ENCODE measurements around the gene FOXO1.
A peak's percentile ranks its signal among the peaks of the same experiment; 100 is the strongest.
"Not testable (repeated sequence)": the region's sequence is repeated elsewhere in the genome, so short reads cannot be mapped to it uniquely, and the experiment has no call there.

FOXO1 gene

GRCh38 chr13:40666045-40666932 lies at the start of gene FOXO1:
FOXO1 (minus strand) TSS chr13:40666641; CDS start chr13:40666212, 429 bp downstream.
- peak; percentile 92 for DNase-seq (ENCODE audit: low read depth)
- Histone ChIP-seq H3K4me3 (ENCODE audit: low read length) (peak within 1 kb of the TSS; percentile 81), H3K4me1 (ENCODE audit: control insufficient read depth, insufficient read depth, low read length) (peaks cover 28% of the 10 kb centered on the region), H3K27me3 (replicated peaks; ENCODE audit: control insufficient read depth, insufficient read depth, low read length) (no peaks in the 10 kb centered on the region), H3K36me3 (ENCODE audit: control insufficient read depth, insufficient read depth, low read length, severe bottlenecking) (no peaks in the 10 kb centered on the region), H3K9ac (ENCODE audit: low read length) (peak within 1 kb of the TSS; percentile 99), H3K9me3 (ENCODE audit: control insufficient read depth, low read length) (no peaks in the 10 kb centered on the region)

- not testable (repeated sequence) for H3K9ac ChIP-seq (ENCODE audit: low read length); H3K4me3 ChIP-seq (ENCODE audit: low read length); H3K9me3 ChIP-seq (ENCODE audit: control insufficient read depth, low read length); H3K27me3 ChIP-seq (replicated peaks; ENCODE audit: control insufficient read depth, insufficient read depth, low read length); DNase-seq (ENCODE audit: low read depth); H3K4me1 ChIP-seq (ENCODE audit: control insufficient read depth, insufficient read depth, low read length)
- peaks cover 22% of the 10 kb centered on the region for H3K36me3 ChIP-seq (ENCODE audit: control insufficient read depth, insufficient read depth, low read length, severe bottlenecking)
These were observed 48.0 kb upstream of the FOXO1 start for GRCh38 chr13:40714433-40714832.

GRCh38 chr13:40706439-40706838 lies 40.0 kb upstream of the FOXO1 start:
- DNase-seq (ENCODE audit: low read depth): no peak
- H3K4me1 ChIP-seq (ENCODE audit: control insufficient read depth, insufficient read depth, low read length): no peaks in the 10 kb centered on the region
- no peak overlapping the region for H3K4me3 ChIP-seq (ENCODE audit: low read length)
- no peak overlapping the region for H3K9ac ChIP-seq (ENCODE audit: low read length)
- no peaks in the 10 kb centered on the region for H3K36me3 ChIP-seq (ENCODE audit: control insufficient read depth, insufficient read depth, low read length, severe bottlenecking)
- peaks cover 2% of the 10 kb centered on the region for H3K9me3 ChIP-seq (ENCODE audit: control insufficient read depth, low read length)
- no peaks in the 10 kb centered on the region for H3K27me3 ChIP-seq (replicated peaks; ENCODE audit: control insufficient read depth, insufficient read depth, low read length)

GRCh38 chr13:40697711-40698110 lies 31.3 kb upstream of the FOXO1 start:
- Histone ChIP-seq H3K27me3 (replicated peaks; ENCODE audit: control insufficient read depth, insufficient read depth, low read length) (no peaks in the 10 kb centered on the region), H3K4me1 (ENCODE audit: control insufficient read depth, insufficient read depth, low read length) (no peaks in the 10 kb centered on the region), H3K9me3 (ENCODE audit: control insufficient read depth, low read length) (no peaks in the 10 kb centered on the region), H3K9ac (ENCODE audit: low read length) (no peak overlapping the region), H3K4me3 (ENCODE audit: low read length) (no peak overlapping the region), H3K36me3 (ENCODE audit: control insufficient read depth, insufficient read depth, low read length, severe bottlenecking) (no peaks in the 10 kb centered on the region)
- DNase-seq (ENCODE audit: low read depth): no peak

GRCh38 chr13:40694426-40694825 lies 28.0 kb upstream of the FOXO1 start:
- Histone ChIP-seq H3K9ac (ENCODE audit: low read length) (no peak overlapping the region), H3K9me3 (ENCODE audit: control insufficient read depth, low read length) (no peaks in the 10 kb centered on the region), H3K36me3 (ENCODE audit: control insufficient read depth, insufficient read depth, low read length, severe bottlenecking) (no peaks in the 10 kb centered on the region), H3K27me3 (replicated peaks; ENCODE audit: control insufficient read depth, insufficient read depth, low read length) (no peaks in the 10 kb centered on the region), H3K4me3 (ENCODE audit: low read length) (no peak overlapping the region), H3K4me1 (ENCODE audit: control insufficient read depth, insufficient read depth, low read length) (no peaks in the 10 kb centered on the region)
- DNase-seq (ENCODE audit: low read depth): no peak

GRCh38 chr13:40692946-40693345 lies 26.5 kb upstream of the FOXO1 start:
- H3K4me1 ChIP-seq (ENCODE audit: control insufficient read depth, insufficient read depth, low read length): no peaks in the 10 kb centered on the region
- H3K9me3 ChIP-seq (ENCODE audit: control insufficient read depth, low read length): no peaks in the 10 kb centered on the region
- H3K4me3 ChIP-seq (ENCODE audit: low read length): no peak overlapping the region
- no peak for DNase-seq (ENCODE audit: low read depth)
- no peaks in the 10 kb centered on the region for H3K36me3 ChIP-seq (ENCODE audit: control insufficient read depth, insufficient read depth, low read length, severe bottlenecking)
- H3K9ac ChIP-seq (ENCODE audit: low read length): no peak overlapping the region
- H3K27me3 ChIP-seq (replicated peaks; ENCODE audit: control insufficient read depth, insufficient read depth, low read length): no peaks in the 10 kb centered on the region

GRCh38 chr13:40688781-40689180 lies 22.3 kb upstream of the FOXO1 start:
- DNase-seq (ENCODE audit: low read depth): no peak
- Histone ChIP-seq H3K27me3 (replicated peaks; ENCODE audit: control insufficient read depth, insufficient read depth, low read length) (no peaks in the 10 kb centered on the region), H3K9me3 (ENCODE audit: control insufficient read depth, low read length) (no peaks in the 10 kb centered on the region), H3K4me3 (ENCODE audit: low read length) (no peak overlapping the region), H3K36me3 (ENCODE audit: control insufficient read depth, insufficient read depth, low read length, severe bottlenecking) (no peaks in the 10 kb centered on the region), H3K9ac (ENCODE audit: low read length) (no peak overlapping the region), H3K4me1 (ENCODE audit: control insufficient read depth, insufficient read depth, low read length) (no peaks in the 10 kb centered on the region)

- Histone ChIP-seq H3K27me3 (replicated peaks; ENCODE audit: control insufficient read depth, insufficient read depth, low read length) (no peaks in the 10 kb centered on the region), H3K4me3 (ENCODE audit: low read length) (no peak overlapping the region), H3K9me3 (ENCODE audit: control insufficient read depth, low read length) (no peaks in the 10 kb centered on the region), H3K9ac (ENCODE audit: low read length) (peak overlapping the region; percentile 53), H3K4me1 (ENCODE audit: control insufficient read depth, insufficient read depth, low read length) (peaks cover 4% of the 10 kb centered on the region), H3K36me3 (ENCODE audit: control insufficient read depth, insufficient read depth, low read length, severe bottlenecking) (no peaks in the 10 kb centered on the region)
- DNase-seq (ENCODE audit: low read depth): peak; percentile 89
These were observed 16.2 kb upstream of the FOXO1 start for GRCh38 chr13:40682449-40683240.

- Histone ChIP-seq H3K4me1 (ENCODE audit: control insufficient read depth, insufficient read depth, low read length) (peaks cover 4% of the 10 kb centered on the region), H3K4me3 (ENCODE audit: low read length) (no peak overlapping the region), H3K27me3 (replicated peaks; ENCODE audit: control insufficient read depth, insufficient read depth, low read length) (no peaks in the 10 kb centered on the region), H3K36me3 (ENCODE audit: control insufficient read depth, insufficient read depth, low read length, severe bottlenecking) (no peaks in the 10 kb centered on the region), H3K9me3 (ENCODE audit: control insufficient read depth, low read length) (no peaks in the 10 kb centered on the region), H3K9ac (ENCODE audit: low read length) (no peak overlapping the region)
- no peak for DNase-seq (ENCODE audit: low read depth)
These were observed 15.1 kb upstream of the FOXO1 start for GRCh38 chr13:40681341-40682146.

GRCh38 chr13:40680659-40681323 lies 14.3 kb upstream of the FOXO1 start:
- Histone ChIP-seq H3K36me3 (ENCODE audit: control insufficient read depth, insufficient read depth, low read length, severe bottlenecking) (no peaks in the 10 kb centered on the region), H3K4me3 (ENCODE audit: low read length) (no peak overlapping the region), H3K9me3 (ENCODE audit: control insufficient read depth, low read length) (no peaks in the 10 kb centered on the region), H3K27me3 (replicated peaks; ENCODE audit: control insufficient read depth, insufficient read depth, low read length) (no peaks in the 10 kb centered on the region), H3K9ac (ENCODE audit: low read length) (no peak overlapping the region), H3K4me1 (ENCODE audit: control insufficient read depth, insufficient read depth, low read length) (peaks cover 4% of the 10 kb centered on the region)
- no peak for DNase-seq (ENCODE audit: low read depth)
